Esophagus muscularis mucosa (tissue), 4 donors: Measurements from ENCODE around the gene MEX3C.

Experiments used
- EP300 ChIP-seq: sonication (generic); formaldehyde crosslinking; IDR thresholded peaks from one replicate; pipeline ENCODE4 v1.6.1; 2017; ENCODE audit warnings: antibody characterized with exemption
- POLR2A ChIP-seq: fragments of 450-650 bp; IDR thresholded peaks from one replicate; pipeline ENCODE4 v1.6.1; 2017; ENCODE audit warnings: antibody characterized with exemption, moderate library complexity, mild to moderate bottlenecking, low read depth
- TF ChIP-seq, protein P1 (sequence below), 3 experiments: fragments of 200-600 bp in 2 of 3; fragments of 450-650 bp in 1 of 3; sonication (generic) in 2 of 3; IDR thresholded peaks; one replicate each; pipeline ENCODE4 v1.5.1; 2017 to 2019; ENCODE audit warnings: antibody characterized with exemption in 3 of 3, mild to moderate bottlenecking in 2 of 3, moderate library complexity in 1 of 3

DNA sequence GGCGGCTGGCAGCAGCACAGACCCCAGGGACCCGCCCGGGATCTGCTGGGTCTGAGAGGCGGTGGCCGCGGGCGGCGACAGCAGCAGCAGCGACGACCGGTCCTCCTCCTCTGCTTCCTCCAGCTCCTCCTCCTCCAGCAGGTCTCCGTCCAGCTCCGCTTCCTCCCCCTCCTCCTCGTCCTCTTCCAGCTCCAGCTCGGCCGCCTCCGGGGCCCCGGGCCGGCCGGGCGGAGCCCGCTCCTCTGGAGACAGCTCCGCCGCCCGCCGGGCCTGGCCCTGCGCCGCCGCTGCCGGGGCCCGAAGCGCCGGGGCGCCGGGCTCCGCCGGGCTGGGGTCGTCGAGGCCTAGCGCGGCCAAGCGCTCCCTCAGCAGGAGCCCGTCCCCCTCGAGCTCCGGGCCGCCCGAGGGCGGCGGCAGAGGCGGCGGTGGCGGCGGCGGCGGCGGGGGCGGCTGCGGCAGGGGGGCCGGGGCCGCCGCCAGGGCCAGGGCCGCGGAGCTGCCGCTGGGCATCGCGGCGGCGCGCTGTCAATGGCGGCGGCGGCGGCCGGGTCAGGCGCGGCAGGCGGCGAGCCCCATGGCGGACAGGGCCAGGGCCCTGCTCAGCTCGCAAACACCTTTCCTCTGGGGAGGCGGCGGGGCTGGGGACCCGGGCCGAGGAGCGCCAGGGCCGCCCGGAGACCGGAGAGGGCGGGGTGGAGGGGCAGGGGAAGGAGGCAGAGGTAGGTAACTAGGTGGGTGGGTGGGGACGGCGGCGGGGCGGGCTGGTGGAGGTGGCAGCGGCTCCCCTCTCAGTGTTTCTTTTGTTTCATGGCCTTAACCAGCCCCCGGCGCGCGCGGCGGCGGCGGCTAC lies 445 bp downstream of the MEX3C start:
- TF ChIP-seq, protein P1, sequence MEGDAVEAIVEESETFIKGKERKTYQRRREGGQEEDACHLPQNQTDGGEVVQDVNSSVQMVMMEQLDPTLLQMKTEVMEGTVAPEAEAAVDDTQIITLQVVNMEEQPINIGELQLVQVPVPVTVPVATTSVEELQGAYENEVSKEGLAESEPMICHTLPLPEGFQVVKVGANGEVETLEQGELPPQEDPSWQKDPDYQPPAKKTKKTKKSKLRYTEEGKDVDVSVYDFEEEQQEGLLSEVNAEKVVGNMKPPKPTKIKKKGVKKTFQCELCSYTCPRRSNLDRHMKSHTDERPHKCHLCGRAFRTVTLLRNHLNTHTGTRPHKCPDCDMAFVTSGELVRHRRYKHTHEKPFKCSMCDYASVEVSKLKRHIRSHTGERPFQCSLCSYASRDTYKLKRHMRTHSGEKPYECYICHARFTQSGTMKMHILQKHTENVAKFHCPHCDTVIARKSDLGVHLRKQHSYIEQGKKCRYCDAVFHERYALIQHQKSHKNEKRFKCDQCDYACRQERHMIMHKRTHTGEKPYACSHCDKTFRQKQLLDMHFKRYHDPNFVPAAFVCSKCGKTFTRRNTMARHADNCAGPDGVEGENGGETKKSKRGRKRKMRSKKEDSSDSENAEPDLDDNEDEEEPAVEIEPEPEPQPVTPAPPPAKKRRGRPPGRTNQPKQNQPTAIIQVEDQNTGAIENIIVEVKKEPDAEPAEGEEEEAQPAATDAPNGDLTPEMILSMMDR (IDR thresholded peaks at IDR 0.05), result no peak
- TF ChIP-seq EP300, result no peak
- no peak for TF ChIP-seq POLR2A
